ENCODE data around the gene SMIM13.
"Not testable (repeated sequence)": the region's sequence is repeated elsewhere in the genome, so short reads cannot be mapped to it uniquely, and the experiment has no call there.

The SMIM13 gene

GRCh38 chr6:11083956-11084355, 9.7 kb upstream of the SMIM13 start:
- no peak for DNase-seq (ENCODE audit: low read depth)

DNA sequence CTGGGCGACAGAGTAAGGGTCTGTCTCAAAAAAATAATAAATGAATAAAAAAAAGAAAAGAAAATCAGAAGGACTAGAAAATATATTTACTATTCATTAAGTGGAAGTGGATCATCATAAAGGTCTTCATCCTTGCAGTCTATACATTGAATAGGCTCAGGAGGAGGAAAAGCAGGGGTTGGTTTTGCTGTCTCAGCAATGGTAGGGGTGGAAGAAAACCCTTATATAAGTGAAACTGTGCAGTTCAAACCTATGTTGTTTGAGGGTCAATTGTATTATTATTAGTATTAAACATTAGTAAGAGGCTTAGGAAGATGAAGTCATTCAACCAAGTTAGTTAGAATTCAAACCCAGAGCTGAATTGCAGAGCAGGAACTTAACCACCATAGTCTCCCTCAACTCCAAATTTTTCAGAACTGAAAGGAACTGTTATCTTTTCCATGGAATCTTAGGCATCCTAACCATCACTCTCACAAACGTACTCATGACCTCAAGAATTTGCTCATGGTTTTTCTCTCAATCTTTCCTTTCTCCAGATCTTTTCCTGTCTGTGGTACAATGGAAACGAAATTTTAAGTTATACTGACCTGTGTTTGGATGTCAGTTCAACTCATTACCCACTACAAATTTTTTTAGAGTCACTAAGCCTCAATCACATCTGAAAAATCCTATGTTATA, 7.7 kb upstream of the SMIM13 start:
- DNase-seq (ENCODE audit: low read depth), result peak; percentile 69

DNA sequence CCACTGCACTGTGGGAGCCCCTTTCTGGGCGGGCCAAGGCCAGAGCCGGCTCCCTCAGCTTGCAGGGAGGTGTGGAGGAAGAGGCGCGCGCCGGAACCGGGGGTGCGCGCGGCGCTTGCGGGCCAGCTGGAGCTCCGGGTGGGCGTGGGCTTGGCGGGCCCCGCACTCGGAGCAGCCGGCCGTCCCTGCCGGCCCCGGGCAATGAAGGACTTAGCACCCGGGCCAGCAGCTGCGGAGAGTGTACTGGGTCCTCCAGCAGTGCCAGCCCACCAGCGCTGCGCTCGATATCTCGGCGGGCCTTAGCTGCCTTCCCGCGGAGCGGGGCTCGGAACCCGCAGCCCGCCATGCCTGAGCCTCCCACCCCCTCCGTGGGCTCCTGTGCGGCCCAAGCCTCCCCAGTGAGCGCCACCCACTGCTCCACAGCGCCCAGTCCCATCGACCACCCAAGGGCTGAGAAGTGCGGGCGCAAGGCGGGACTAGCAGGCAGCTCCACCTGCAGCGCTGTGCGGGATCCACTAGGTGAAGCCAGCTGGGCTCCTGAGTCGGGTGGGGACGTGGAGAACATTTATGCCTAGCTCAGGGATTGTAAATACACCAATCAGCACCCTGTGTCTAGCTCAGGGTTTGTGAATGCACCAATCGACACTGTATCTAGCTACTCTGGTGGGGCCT, 6.4 kb upstream of the SMIM13 start:
- DNase-seq (ENCODE audit: low read depth), result not testable (repeated sequence)

GRCh38 chr6:11089695-11090094, 3.9 kb upstream of the SMIM13 start:
- no peak for DNase-seq (ENCODE audit: low read depth)

GRCh38 chr6:11091141-11091540, 2.5 kb upstream of the SMIM13 start:
- DNase-seq (ENCODE audit: low read depth), result not testable (repeated sequence)

- peak; percentile 44 for DNase-seq (ENCODE audit: low read depth)
These were observed 812 bp upstream of the SMIM13 start for GRCh38 chr6:11092668-11093375.

- no peak for DNase-seq (ENCODE audit: low read depth)
These were observed 333 bp upstream of the SMIM13 start for GRCh38 chr6:11093376-11093625.

GRCh38 chr6:11094411-11094851, 797 bp downstream of the SMIM13 start:
- peak; percentile 64 for DNase-seq (ENCODE audit: low read depth)

DNA sequence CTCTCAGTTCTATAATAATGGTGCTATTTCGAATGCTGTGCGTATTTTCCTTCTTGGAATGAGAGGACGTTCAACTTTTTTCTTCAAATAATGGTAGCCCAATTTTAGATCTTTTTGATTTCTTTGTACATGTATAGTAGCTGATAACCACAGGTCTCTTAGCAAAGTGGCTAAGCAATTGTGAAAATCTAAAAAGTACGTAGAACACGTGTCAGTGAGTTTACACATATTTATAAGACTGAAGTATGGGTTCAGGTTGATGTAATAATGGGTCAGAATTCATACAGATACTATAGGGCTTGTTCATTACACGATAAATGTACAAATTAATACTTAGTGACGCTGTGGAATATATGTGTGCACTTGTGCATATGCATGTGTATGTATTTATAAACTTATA, 1.3 kb downstream of the SMIM13 start:
- DNase-seq (ENCODE audit: low read depth), result no peak

DNA sequence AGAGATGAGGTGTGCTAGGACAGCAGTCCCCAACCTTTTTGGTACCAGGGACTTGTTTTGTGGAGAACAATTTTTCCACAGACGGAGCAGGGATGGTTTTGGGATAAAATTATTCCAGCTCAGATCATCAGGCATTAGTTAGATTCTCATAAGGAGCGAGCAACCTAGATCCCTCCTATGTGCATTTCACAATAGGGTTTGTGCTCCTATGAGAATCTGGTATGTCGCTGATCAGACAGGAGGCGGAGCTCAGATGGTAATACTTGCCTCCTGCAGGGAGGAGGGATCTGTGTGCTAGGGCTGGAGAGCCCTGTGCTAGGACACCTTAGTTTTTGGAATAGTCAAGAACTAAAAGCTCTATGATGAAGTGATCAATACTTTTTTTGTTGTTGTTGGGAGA, 2.5 kb downstream of the SMIM13 start:
- DNase-seq (ENCODE audit: low read depth), result peak; percentile 94

DNA sequence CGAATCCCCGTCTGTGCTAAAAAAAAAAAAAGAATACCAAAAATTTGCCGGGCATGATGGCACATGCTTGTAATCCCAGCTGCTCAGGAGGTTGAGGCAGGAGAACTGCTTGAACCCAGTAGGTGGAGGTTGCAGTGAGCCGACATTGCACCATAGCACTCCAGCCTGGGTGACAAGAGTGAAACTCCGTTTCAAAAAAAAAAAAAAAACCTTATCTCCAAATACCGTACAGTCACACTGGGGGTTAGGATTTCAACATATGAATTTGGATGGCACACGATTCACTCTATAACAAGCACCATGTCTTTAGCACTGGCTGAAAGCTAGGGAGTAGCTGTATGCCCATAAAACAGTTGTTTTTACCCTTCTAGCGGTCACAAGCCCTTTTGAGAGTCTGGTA, 3.8 kb downstream of the SMIM13 start:
- no peak for DNase-seq (ENCODE audit: low read depth)

GRCh38 chr6:11098004-11098403, 4.4 kb downstream of the SMIM13 start:
- DNase-seq (ENCODE audit: low read depth), result no peak

GRCh38 chr6:11101417-11101816, 7.8 kb downstream of the SMIM13 start:
- DNase-seq (ENCODE audit: low read depth), result no peak

DNA sequence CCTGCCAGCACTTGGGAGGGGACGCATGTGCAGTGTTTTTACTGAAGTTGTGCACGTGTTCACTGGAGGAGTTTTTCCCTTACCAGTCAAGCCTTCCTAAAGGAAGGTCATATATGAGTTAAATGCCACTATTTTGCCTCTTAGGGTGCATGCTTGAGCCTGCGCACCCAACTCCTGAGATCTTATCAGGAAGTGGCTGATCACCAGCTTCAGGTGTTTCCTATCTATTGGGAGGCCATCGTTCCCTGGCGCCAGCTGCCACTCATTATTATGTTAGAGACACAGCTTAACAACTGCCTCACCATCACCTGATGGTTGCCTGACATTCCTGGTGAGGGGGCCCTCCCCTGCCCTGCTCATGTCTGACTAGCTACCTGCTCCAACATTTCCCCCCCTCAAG, 9.4 kb downstream of the SMIM13 start:
- DNase-seq (ENCODE audit: low read depth), result no peak

- no peak for DNase-seq (ENCODE audit: low read depth)
These were observed 15.1 kb downstream of the SMIM13 start for GRCh38 chr6:11108726-11109125.

GRCh38 chr6:11110921-11111768, 17.5 kb downstream of the SMIM13 start, which contains the start of gene ERVFRD-1:
ERVFRD-1 (minus strand) TSS chr6:11111725; CDS start chr6:11105310, 6,415 bp downstream.
- DNase-seq (ENCODE audit: low read depth), result no peak

DNA sequence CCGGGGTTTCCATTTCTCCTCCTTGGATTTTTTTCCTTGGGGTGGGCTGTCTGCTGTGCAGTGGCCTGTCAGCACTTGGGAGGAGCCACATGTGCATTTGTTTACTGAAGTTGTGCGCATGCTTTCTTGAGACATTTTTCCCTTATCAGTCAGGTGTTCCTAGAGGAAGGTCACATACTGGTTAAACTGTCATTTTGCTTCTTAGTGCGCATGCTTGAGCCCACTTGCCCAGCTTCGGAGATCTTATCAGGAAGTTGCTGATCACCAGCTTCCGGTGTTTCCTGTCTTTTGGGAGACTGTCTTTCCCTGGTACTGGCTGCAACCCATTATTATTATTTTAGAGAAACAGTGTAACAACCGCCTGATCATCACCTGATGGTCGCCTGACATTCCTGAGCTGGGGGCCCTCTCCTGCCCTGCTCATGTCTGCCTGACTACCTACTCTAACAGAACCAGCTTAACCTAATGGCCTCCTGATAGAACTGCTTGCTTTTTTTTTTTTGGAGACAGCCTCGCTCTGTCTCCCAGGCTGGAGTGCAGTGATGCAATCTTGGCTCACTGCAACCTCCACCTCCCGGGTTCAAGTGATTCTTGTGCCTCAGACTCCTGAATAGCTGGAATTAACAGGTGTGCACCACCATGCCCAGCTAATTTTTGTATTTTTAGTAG, 18.3 kb downstream of the SMIM13 start:
- DNase-seq (ENCODE audit: low read depth), result peak; percentile 50

DNA sequence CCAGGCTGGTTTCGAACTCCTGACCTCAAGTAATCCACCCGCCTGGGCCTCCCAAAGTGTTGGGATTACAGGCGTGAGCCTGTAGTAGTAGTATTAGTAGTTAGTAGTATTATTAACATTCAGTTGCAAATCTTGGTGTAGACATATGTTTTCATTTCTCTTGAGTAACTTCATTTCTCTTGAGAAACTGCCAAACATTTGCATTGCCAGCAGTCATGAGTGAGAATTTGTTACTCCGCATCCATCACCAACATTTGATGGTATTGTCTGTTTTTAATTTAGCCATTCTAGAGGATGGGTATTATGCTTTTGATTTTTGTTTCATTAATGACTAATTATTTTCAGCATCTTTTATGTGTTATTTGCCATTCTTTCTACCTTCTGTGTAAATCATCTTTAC, 19.4 kb downstream of the SMIM13 start:
- DNase-seq (ENCODE audit: low read depth), result peak; percentile 48

DNA sequence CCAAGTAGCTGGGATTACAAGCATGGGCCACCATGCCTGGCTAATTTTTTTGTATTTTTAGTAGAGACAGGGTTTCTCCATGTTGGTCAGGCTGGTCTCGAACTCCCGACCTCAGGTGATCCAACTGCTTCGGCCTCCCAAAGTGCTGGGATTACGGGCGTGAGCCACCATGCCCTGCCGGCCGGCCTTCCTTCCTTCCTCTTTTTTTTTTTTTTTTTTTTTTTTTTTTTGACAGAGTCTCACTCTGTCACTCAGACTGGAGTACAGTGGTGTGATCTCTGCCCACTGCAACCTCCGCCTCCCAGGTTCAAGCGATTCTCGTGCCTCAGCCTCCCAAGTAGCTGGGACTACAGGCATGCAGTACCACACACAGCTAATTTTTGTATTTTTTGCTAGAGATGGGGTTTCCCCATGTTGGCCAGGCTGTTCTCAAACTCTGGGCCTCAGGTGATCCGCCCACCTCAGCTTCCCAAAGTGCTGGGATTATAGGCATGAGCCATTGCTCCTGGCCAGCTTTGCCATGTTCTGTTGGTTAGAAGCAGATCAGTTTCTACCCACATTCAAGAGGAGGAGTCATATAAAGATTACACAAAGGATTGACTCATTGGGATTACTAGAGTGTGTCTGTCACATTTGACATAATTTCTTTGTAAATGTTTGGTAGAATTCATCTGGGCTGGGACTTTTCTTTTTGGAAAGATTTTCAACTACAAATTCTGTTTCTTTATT, 22.3 kb downstream of the SMIM13 start:
- peak; percentile 76 for DNase-seq (ENCODE audit: low read depth)

DNA sequence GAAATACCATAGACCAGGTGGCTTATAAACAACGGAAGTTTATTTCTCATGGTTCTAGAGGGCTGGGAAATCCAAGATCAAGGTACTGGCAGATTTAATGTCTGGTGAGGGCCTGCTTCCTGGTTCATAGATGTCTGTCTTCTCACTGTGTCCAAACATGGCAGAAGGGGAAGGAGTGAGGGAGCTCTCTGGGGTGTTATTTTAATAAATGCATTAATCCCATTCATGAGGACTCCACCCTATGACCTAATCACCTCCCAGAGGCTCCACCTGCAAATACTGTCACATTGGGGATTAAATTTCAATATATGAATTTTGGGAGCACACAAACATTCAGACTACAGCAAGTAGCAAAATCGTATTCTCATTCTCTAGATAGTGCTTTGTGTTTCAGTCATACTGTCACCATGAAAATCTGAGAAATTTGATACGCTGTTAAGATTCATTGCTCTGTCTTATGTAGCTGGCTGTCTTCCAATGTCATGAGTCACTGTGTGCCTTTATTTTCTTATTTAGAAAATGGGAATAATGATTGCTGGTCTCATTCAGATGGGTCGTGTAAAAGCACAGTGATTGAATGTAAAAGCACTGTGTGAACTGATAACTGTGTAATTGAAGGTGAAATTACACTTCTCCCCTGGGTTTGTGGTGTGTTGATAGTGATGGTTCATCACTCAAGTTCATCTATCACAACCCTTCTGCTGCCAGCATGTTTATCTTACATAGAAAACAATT, 26.8 kb downstream of the SMIM13 start:
- DNase-seq (ENCODE audit: low read depth), result peak; percentile 78

All from iris pigment epithelial cell (primary cell).